Karpas-422 (cell line): Measurements from ENCODE around the gene ZSWIM5. TPM values are rescaled to one million over a fixed set of nuclear protein-coding genes. Genes with fewer than 3 reads are reported as not detected.
"Not testable (repeated sequence)": the region's sequence is repeated elsewhere in the genome, so short reads cannot be mapped to it uniquely, and the experiment has no call there.

Experiments used
- DNase-seq: peaks from one replicate; pipeline ENCODE4 v3.0.0-alpha.2; 2015
- H2AFZ ChIP-seq: fragments of 200-600 bp; sonication (generic); 2 replicates; pipeline ENCODE4 v1.6.1; 2014; ENCODE audit warnings: antibody characterized with exemption, low read length, mixed read lengths
- H3K27ac ChIP-seq: fragments of 200-600 bp; sonication (generic); 2 replicates; pipeline ENCODE4 v1.5.1; 2014; ENCODE audit warnings: mild to moderate bottlenecking, low read length, moderate library complexity
- H3K27me3 ChIP-seq: fragments of 200-600 bp; sonication (generic); 2 replicates; pipeline ENCODE4 v1.6.1; 2014; ENCODE audit warnings: low read length, mixed read lengths
- H3K36me3 ChIP-seq: fragments of 200-600 bp; sonication (generic); 2 replicates; pipeline ENCODE4 v1.6.1; 2014; ENCODE audit warnings: low read length, mixed read lengths; ENCODE audit not compliant: insufficient read depth
- H3K4me1 ChIP-seq: fragments of 200-600 bp; sonication (generic); 2 replicates; pipeline ENCODE4 v1.6.1; 2014; ENCODE audit warnings: mild to moderate bottlenecking, low read length, mixed read lengths
- H3K4me2 ChIP-seq: fragments of 200-600 bp; sonication (generic); 2 replicates; pipeline ENCODE4 v1.6.1; 2014; ENCODE audit warnings: low read length, low read depth, mild to moderate bottlenecking; ENCODE audit not compliant: poor library complexity, severe bottlenecking
- H3K4me3 ChIP-seq: fragments of 200-600 bp; sonication (generic); 2 replicates; pipeline ENCODE4 v1.5.1; 2014; ENCODE audit warnings: mild to moderate bottlenecking, antibody characterized with exemption, low read length, mixed read lengths
- H3K79me2 ChIP-seq: fragments of 200-600 bp; sonication (generic); 2 replicates; pipeline ENCODE4 v1.6.1; 2014; ENCODE audit warnings: mild to moderate bottlenecking, low read length, mixed read lengths
- H3K9ac ChIP-seq: fragments of 200-600 bp; sonication (generic); 2 replicates; pipeline ENCODE4 v1.6.0; 2014; ENCODE audit warnings: low read length
- H3K9me2 ChIP-seq: fragments of 200-600 bp; sonication (generic), shearing (Covaris generic); replicated peaks from 2 replicates; pipeline ENCODE4 v1.6.0; 2014; ENCODE audit warnings: mild to moderate bottlenecking, low read length, moderate library complexity; ENCODE audit not compliant: insufficient read depth
- H3K9me3 ChIP-seq: fragments of 300-700, 200-600 bp; sonication (generic); 2 replicates; pipeline ENCODE4 v1.6.1; 2014; ENCODE audit warnings: low read length, mixed read lengths
- H4K20me1 ChIP-seq: fragments of 200-600 bp; sonication (generic); 2 replicates; pipeline ENCODE4 v1.6.1; 2014; ENCODE audit warnings: mild to moderate bottlenecking, antibody characterized with exemption, low read length, low read depth; ENCODE audit not compliant: insufficient read depth
- total RNA-seq: library from RNA; depleted of rRNA; stranded (reverse); fragments of >200 nt; shearing (Covaris generic); gene quantifications from 2 replicates; pipeline ENCODE4 v1.2.3, GENCODE V29; 2014; ENCODE audit warnings: low replicate concordance

ZSWIM5 gene
- total RNA-seq, 1 experiment from 2014 or later: 0.04 TPM

DNA sequence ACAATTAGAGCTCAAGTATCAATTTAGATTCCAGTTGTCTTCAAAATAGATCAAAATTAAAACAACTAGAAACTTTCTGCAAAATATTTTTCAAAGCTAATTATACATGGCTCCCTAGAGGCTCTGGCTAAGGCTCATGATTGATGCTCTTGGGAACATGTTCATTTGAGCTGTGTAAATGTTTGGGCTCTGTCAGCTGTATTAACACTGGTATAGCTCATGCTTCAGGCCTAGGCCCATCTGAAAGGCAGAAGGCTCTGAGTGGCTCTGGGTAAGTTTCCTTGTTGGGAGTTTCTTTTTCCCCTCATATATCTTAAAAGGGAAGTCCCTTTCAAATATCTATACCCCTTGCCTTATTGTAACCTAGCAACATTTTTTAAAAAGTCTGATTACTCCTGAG lies 113.1 kb downstream of the ZSWIM5 start:
- H3K9me3 ChIP-seq: no peaks in the 10 kb centered on the region
- peaks cover 7% of the 10 kb centered on the region for H3K4me1 ChIP-seq
- no peak overlapping the region for H2AFZ ChIP-seq
- H3K79me2 ChIP-seq: no peaks in the 10 kb centered on the region
- H3K27ac ChIP-seq: no peak overlapping the region
- no peak for DNase-seq
- no peaks in the 10 kb centered on the region for H3K36me3 ChIP-seq
- no peaks in the 10 kb centered on the region for H3K9me2 ChIP-seq
- H4K20me1 ChIP-seq: no peaks in the 10 kb centered on the region
- H3K27me3 ChIP-seq: no peaks in the 10 kb centered on the region
- H3K9ac ChIP-seq: no peak overlapping the region
- H3K4me2 ChIP-seq: no peak overlapping the region
- H3K4me3 ChIP-seq: no peak overlapping the region

- H3K27me3 ChIP-seq: no peaks in the 10 kb centered on the region
- H3K4me1 ChIP-seq: no peaks in the 10 kb centered on the region
- no peak overlapping the region for H2AFZ ChIP-seq
- H3K79me2 ChIP-seq: no peaks in the 10 kb centered on the region
- H3K27ac ChIP-seq: no peak overlapping the region
- no peaks in the 10 kb centered on the region for H3K36me3 ChIP-seq
- DNase-seq: peak; percentile 20
- H3K9me2 ChIP-seq: no peaks in the 10 kb centered on the region
- no peak overlapping the region for H3K4me2 ChIP-seq
- H3K9ac ChIP-seq: no peak overlapping the region
- H3K4me3 ChIP-seq: no peak overlapping the region
- no peaks in the 10 kb centered on the region for H3K9me3 ChIP-seq
- H4K20me1 ChIP-seq: no peaks in the 10 kb centered on the region
Measured at GRCh38 chr1:45089711-45090110, 116.7 kb downstream of the ZSWIM5 start.

GRCh38 chr1:45084562-45084961 lies 121.8 kb downstream of the ZSWIM5 start:
- Histone ChIP-seq H3K4me1 (no peaks in the 10 kb centered on the region), H3K27ac (no peak overlapping the region), H3K27me3 (no peaks in the 10 kb centered on the region), H2AFZ (no peak overlapping the region), H3K4me3 (no peak overlapping the region), H4K20me1 (no peaks in the 10 kb centered on the region), H3K36me3 (no peaks in the 10 kb centered on the region), H3K4me2 (no peak overlapping the region), H3K9ac (no peak overlapping the region), H3K79me2 (no peaks in the 10 kb centered on the region), H3K9me3 (no peaks in the 10 kb centered on the region), H3K9me2 (no peaks in the 10 kb centered on the region; the same call in 1 of the 2 replicates)
- peak; percentile 14 for DNase-seq

- no peaks in the 10 kb centered on the region for H3K36me3 ChIP-seq
- peak; percentile 29 for DNase-seq
- no peaks in the 10 kb centered on the region for H3K4me1 ChIP-seq
- no peak overlapping the region for H3K9ac ChIP-seq
- H3K9me2 ChIP-seq: no peaks in the 10 kb centered on the region; the same call in 1 of the 2 replicates
- H3K9me3 ChIP-seq: no peaks in the 10 kb centered on the region
- H2AFZ ChIP-seq: no peak overlapping the region
- no peaks in the 10 kb centered on the region for H3K27me3 ChIP-seq
- no peak overlapping the region for H3K4me3 ChIP-seq
- H3K27ac ChIP-seq: no peak overlapping the region
- H3K4me2 ChIP-seq: no peak overlapping the region
- no peaks in the 10 kb centered on the region for H3K79me2 ChIP-seq
- no peaks in the 10 kb centered on the region for H4K20me1 ChIP-seq
Measured at GRCh38 chr1:45079533-45079932, 126.9 kb downstream of the ZSWIM5 start.

- not testable (repeated sequence) for H3K9ac ChIP-seq, H3K9me3 ChIP-seq, H3K27ac ChIP-seq, H3K4me1 ChIP-seq, H3K79me2 ChIP-seq, H3K27me3 ChIP-seq, H3K9me2 ChIP-seq, H4K20me1 ChIP-seq, H3K36me3 ChIP-seq, H3K4me3 ChIP-seq, H3K4me2 ChIP-seq, H2AFZ ChIP-seq
- DNase-seq: peak; percentile 25
Measured at GRCh38 chr1:45076959-45077358, 129.4 kb downstream of the ZSWIM5 start.

DNA sequence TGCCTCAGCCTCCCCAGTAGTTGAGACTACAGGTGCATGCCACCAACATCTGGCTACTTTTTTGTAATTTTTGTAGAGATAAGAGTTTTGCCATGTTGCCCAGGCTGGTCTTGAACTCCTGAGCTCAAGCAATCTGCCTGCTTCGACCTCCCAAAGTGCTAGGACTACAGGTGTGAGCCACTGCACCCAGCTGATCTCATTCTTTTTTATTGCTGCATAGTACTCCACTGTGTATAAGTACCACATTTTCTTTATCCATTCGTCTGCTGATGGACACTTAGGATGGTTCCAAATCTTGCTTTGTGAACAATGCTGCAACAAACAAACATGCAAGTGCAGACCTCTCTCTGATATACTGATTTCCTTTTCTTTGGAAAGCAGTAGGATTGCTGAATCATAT lies 134.8 kb downstream of the ZSWIM5 start:
- no peaks in the 10 kb centered on the region for H3K4me1 ChIP-seq
- no peak overlapping the region for H3K27ac ChIP-seq
- H3K9me3 ChIP-seq: no peaks in the 10 kb centered on the region
- H3K9me2 ChIP-seq: no peaks in the 10 kb centered on the region
- H4K20me1 ChIP-seq: no peaks in the 10 kb centered on the region
- H3K9ac ChIP-seq: no peak overlapping the region
- H3K36me3 ChIP-seq: no peaks in the 10 kb centered on the region
- H3K79me2 ChIP-seq: no peaks in the 10 kb centered on the region
- no peak overlapping the region for H3K4me3 ChIP-seq
- peak; percentile 4 for DNase-seq
- H2AFZ ChIP-seq: no peak overlapping the region
- no peak overlapping the region for H3K4me2 ChIP-seq
- no peaks in the 10 kb centered on the region for H3K27me3 ChIP-seq

DNA sequence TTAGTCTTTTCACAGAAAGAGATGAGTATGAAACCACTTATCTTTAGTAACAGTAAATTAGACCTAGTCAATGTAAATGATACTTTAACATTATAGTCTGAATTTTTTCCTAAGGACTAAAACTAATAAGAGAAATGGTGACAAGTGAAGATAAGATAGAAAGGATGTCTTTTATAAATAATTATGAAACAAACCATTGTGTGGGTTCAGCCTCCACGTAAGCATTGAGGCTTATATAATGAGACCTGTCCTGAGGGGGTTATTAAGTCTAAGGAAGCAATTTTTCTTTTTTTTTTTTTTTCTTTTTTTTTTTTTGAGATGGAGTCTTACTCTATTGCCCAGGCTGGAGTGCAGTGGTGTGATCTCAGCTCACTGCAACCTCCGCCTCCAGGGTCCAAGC lies 138.6 kb downstream of the ZSWIM5 start:
- Histone ChIP-seq H3K4me1 (no peaks in the 10 kb centered on the region), H2AFZ (no peak overlapping the region), H3K27ac (no peak overlapping the region), H3K36me3 (no peaks in the 10 kb centered on the region), H3K27me3 (no peaks in the 10 kb centered on the region), H3K79me2 (no peaks in the 10 kb centered on the region), H3K9me2 (no peaks in the 10 kb centered on the region), H3K9me3 (no peaks in the 10 kb centered on the region), H4K20me1 (no peaks in the 10 kb centered on the region), H3K4me2 (no peak overlapping the region), H3K9ac (no peak overlapping the region), H3K4me3 (no peak overlapping the region)
- DNase-seq: no peak

GRCh38 chr1:45065083-45065482 lies 141.3 kb downstream of the ZSWIM5 start:
- DNase-seq: peak; percentile 21
- Histone ChIP-seq H3K4me2 (no peak overlapping the region), H3K36me3 (no peaks in the 10 kb centered on the region), H3K27me3 (no peaks in the 10 kb centered on the region), H3K4me1 (no peaks in the 10 kb centered on the region), H3K9ac (no peak overlapping the region), H3K4me3 (no peak overlapping the region), H4K20me1 (no peaks in the 10 kb centered on the region), H2AFZ (no peak overlapping the region), H3K9me3 (no peaks in the 10 kb centered on the region), H3K27ac (no peak overlapping the region), H3K9me2 (no peaks in the 10 kb centered on the region), H3K79me2 (no peaks in the 10 kb centered on the region)

- peak; percentile 15 for DNase-seq
- H3K9me2 ChIP-seq, H3K4me2 ChIP-seq, H3K27me3 ChIP-seq, H2AFZ ChIP-seq, H3K36me3 ChIP-seq, H3K4me3 ChIP-seq, H3K9me3 ChIP-seq, H4K20me1 ChIP-seq, H3K4me1 ChIP-seq, H3K9ac ChIP-seq, H3K79me2 ChIP-seq, H3K27ac ChIP-seq: not testable (repeated sequence)
Measured at GRCh38 chr1:45062463-45062862, 143.9 kb downstream of the ZSWIM5 start.
